ENCODE data around the gene GMIP.

DNA sequence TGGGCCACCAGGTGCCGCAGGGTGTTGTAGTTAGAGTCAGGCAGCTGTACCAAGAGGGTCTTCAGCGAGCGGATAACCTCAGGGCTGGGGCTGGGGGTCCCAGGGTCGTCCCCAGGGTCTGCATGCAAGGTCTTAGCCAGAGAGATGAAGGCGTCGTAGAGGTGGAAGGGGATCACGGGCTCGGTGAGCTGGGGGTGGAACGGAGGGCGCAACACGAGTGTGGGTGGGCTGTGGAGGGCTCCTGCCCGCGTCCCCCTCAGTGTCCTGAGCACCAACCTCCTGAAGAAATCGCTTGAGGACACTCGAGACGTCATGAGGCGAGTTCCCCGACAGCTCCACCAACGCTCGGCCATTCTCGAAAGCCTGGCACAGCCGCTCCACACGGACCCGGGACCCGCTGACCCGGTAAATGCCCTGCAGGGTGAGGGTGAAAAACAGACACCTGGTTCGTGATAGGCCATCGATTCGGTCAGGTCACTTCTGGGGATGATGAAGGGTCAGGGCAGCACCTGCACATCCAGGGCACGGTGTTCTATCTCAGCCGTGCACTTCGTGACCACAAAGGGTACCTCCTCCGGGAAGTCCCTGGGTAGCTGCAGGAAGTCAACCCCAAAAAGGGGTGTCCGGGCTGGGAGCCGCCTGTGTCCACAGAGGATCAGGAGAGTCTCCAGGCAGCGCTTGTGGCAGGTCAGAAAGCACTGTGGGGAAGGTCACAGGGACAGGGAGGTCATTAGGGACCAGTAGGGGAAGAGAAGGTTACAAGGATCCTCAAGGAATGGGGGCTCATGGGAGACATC is 8.7 kb downstream of the GMIP start:
- TF ChIP-seq CTCF (IDR thresholded peaks at IDR 0.05) (no peak), POLR2A (IDR thresholded peaks at IDR 0.05) (no peak)
